ENCODE data around the gene CNTNAP2. TPM values are rescaled to one million over a fixed set of nuclear protein-coding genes. Genes with fewer than 3 reads are reported as not detected.

The CNTNAP2 gene
- total and polyA plus RNA-seq, 2 of the 13 experiments (the other 11 are each of a cell fraction or from before 2014, with no cell fraction given) = 0.40 to 0.42 TPM

- H3K9ac ChIP-seq (ENCODE audit: insufficient read depth, low read depth, low read length) = no peak overlapping the region
- no peak for DNase-seq (ENCODE audit: low spot score)
- intact Hi-C loops (cut with micrococcal nuclease; ENCODE audit: unreplicated experiment) = no loop called here
- POLR2A ChIA-PET = no interaction called here
- TF ChIP-seq ZNF143 (CRISPR knock-in tag; IDR thresholded peaks at IDR 0.05) (peak; percentile 57), ISL2 (CRISPR knock-in tag; IDR thresholded peaks at IDR 0.05) (no peak), THAP11 (CRISPR knock-in tag; IDR thresholded peaks at IDR 0.05) (peak; percentile 76)
- no peaks in the 10 kb centered on the region for H3K79me2 ChIP-seq (ENCODE audit: insufficient read depth, low read length)
- peaks cover 32% of the 10 kb centered on the region for H3K9me3 ChIP-seq (ENCODE audit: low read length)
- ATAC-seq = peak; percentile 42; the same call in 1 of the 3 replicates
- no TSS peak for BruUV-seq (replicated peaks)
- in situ Hi-C loops (cut with HindIII; ENCODE audit: extremely low pct_ligation_motif_present, low pct_unique_long_range_greater_than_20kb) = no loop called here
- no peaks in the 10 kb centered on the region for H3K36me3 ChIP-seq (replicated peaks in 1 of 2; ENCODE audit: control insufficient read depth in 1 of 2, insufficient read depth in 2 of 2, low read length in 2 of 2)
- CTCF ChIA-PET (ENCODE audit: low intra/inter-chr PET ratio, low total read pairs) = no interaction called here
- no peak for FAIRE-seq
- H3K4me1 ChIP-seq (ENCODE audit: insufficient read depth, low read length) = no peaks in the 10 kb centered on the region
- WGBS (ENCODE audit: low lambda C conversion rate) = 45% methylated on average over 5 of the region's 6 CpGs
- H3K27ac ChIP-seq (ENCODE audit: extremely low read length, insufficient read depth, low read length) = no peak overlapping the region
- H3K4me2 ChIP-seq (ENCODE audit: low read depth, low read length) = no peak overlapping the region
- no peak overlapping the region for H2AFZ ChIP-seq (ENCODE audit: low read length)
- H4K20me1 ChIP-seq (ENCODE audit: insufficient read depth, low read length) = no peaks in the 10 kb centered on the region
- H3K4me3 ChIP-seq (replicated peaks in 1 of 3; ENCODE audit: insufficient read depth in 1 of 3, low read depth in 2 of 3, low read length in 3 of 3) = no peak overlapping the region
- H3K27me3 ChIP-seq (ENCODE audit: control insufficient read depth in 1 of 2, insufficient read depth in 2 of 2, low read length in 2 of 2) = no peaks in the 10 kb centered on the region
Measured at GRCh38 chr7:147833557-147833956, 1717.0 kb downstream of the CNTNAP2 start.

- H4K20me1 ChIP-seq (ENCODE audit: insufficient read depth, low read length) = no peaks in the 10 kb centered on the region
- TF ChIP-seq, protein P1, sequence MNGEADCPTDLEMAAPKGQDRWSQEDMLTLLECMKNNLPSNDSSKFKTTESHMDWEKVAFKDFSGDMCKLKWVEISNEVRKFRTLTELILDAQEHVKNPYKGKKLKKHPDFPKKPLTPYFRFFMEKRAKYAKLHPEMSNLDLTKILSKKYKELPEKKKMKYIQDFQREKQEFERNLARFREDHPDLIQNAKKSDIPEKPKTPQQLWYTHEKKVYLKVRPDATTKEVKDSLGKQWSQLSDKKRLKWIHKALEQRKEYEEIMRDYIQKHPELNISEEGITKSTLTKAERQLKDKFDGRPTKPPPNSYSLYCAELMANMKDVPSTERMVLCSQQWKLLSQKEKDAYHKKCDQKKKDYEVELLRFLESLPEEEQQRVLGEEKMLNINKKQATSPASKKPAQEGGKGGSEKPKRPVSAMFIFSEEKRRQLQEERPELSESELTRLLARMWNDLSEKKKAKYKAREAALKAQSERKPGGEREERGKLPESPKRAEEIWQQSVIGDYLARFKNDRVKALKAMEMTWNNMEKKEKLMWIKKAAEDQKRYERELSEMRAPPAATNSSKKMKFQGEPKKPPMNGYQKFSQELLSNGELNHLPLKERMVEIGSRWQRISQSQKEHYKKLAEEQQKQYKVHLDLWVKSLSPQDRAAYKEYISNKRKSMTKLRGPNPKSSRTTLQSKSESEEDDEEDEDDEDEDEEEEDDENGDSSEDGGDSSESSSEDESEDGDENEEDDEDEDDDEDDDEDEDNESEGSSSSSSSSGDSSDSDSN (CRISPR knock-in tag; IDR thresholded peaks at IDR 0.05) = no peak
- TF ChIP-seq KAT7 (CRISPR knock-in tag; IDR thresholded peaks at IDR 0.05; ENCODE audit: borderline replicate concordance) (no peak), FOXO1 (CRISPR knock-in tag; IDR thresholded peaks at IDR 0.05) (no peak), YY1 (IDR thresholded peaks at IDR 0.05; ENCODE audit: insufficient read depth, insufficient replicate concordance, low read depth, low read length) (no peak), NFE2 (CRISPR knock-in tag; IDR thresholded peaks at IDR 0.05) (no peak), PRMT3 (CRISPR knock-in tag; IDR thresholded peaks at IDR 0.05; ENCODE audit: borderline replicate concordance, low read depth) (no peak), DNMT1 (CRISPR knock-in tag; IDR thresholded peaks at IDR 0.05) (no peak), NKX3-1 (CRISPR knock-in tag; IDR thresholded peaks at IDR 0.05) (no peak), SOX5 (CRISPR knock-in tag; IDR thresholded peaks at IDR 0.05; ENCODE audit: borderline replicate concordance) (no peak), RFXANK (CRISPR knock-in tag; IDR thresholded peaks at IDR 0.05) (no peak)
- TF ChIP-seq, protein P2, sequence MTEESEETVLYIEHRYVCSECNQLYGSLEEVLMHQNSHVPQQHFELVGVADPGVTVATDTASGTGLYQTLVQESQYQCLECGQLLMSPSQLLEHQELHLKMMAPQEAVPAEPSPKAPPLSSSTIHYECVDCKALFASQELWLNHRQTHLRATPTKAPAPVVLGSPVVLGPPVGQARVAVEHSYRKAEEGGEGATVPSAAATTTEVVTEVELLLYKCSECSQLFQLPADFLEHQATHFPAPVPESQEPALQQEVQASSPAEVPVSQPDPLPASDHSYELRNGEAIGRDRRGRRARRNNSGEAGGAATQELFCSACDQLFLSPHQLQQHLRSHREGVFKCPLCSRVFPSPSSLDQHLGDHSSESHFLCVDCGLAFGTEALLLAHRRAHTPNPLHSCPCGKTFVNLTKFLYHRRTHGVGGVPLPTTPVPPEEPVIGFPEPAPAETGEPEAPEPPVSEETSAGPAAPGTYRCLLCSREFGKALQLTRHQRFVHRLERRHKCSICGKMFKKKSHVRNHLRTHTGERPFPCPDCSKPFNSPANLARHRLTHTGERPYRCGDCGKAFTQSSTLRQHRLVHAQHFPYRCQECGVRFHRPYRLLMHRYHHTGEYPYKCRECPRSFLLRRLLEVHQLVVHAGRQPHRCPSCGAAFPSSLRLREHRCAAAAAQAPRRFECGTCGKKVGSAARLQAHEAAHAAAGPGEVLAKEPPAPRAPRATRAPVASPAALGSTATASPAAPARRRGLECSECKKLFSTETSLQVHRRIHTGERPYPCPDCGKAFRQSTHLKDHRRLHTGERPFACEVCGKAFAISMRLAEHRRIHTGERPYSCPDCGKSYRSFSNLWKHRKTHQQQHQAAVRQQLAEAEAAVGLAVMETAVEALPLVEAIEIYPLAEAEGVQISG (CRISPR knock-in tag; IDR thresholded peaks at IDR 0.05) = no peak
- TF ChIP-seq, protein P3, sequence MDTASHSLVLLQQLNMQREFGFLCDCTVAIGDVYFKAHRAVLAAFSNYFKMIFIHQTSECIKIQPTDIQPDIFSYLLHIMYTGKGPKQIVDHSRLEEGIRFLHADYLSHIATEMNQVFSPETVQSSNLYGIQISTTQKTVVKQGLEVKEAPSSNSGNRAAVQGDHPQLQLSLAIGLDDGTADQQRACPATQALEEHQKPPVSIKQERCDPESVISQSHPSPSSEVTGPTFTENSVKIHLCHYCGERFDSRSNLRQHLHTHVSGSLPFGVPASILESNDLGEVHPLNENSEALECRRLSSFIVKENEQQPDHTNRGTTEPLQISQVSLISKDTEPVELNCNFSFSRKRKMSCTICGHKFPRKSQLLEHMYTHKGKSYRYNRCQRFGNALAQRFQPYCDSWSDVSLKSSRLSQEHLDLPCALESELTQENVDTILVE (CRISPR knock-in tag; IDR thresholded peaks at IDR 0.05) = no peak
Measured at GRCh38 chr7:147833970-147834369, 1717.4 kb downstream of the CNTNAP2 start.

More at GRCh38 chr7:147833970-147834369, 1717.4 kb downstream of the CNTNAP2 start:
- no peak overlapping the region for H3K4me3 ChIP-seq (replicated peaks in 1 of 3; ENCODE audit: insufficient read depth in 1 of 3, low read depth in 2 of 3, low read length in 3 of 3)
- BruUV-seq (replicated peaks) = no TSS peak
- H3K36me3 ChIP-seq (replicated peaks in 1 of 2; ENCODE audit: control insufficient read depth in 1 of 2, insufficient read depth in 2 of 2, low read length in 2 of 2) = no peaks in the 10 kb centered on the region
- peaks cover 30% of the 10 kb centered on the region for H3K9me3 ChIP-seq (ENCODE audit: low read length)
- FAIRE-seq = no peak
- H3K79me2 ChIP-seq (ENCODE audit: insufficient read depth, low read length) = no peaks in the 10 kb centered on the region
- no peaks in the 10 kb centered on the region for H3K4me1 ChIP-seq (ENCODE audit: insufficient read depth, low read length)
- DNase-seq (ENCODE audit: low spot score) = no peak
- H3K27me3 ChIP-seq (ENCODE audit: control insufficient read depth in 1 of 2, insufficient read depth in 2 of 2, low read length in 2 of 2) = no peaks in the 10 kb centered on the region
- no peak overlapping the region for H3K27ac ChIP-seq (ENCODE audit: extremely low read length, insufficient read depth, low read length)
- WGBS (ENCODE audit: low lambda C conversion rate) = 0% methylated on average over 1 of the region's 1 CpG
- POLR2A ChIA-PET = no interaction called here
- intact Hi-C loops (cut with micrococcal nuclease; ENCODE audit: unreplicated experiment) = no loop called here
- no peak for ATAC-seq
- CTCF ChIA-PET (ENCODE audit: low intra/inter-chr PET ratio, low total read pairs) = no interaction called here
- in situ Hi-C loops (cut with HindIII; ENCODE audit: extremely low pct_ligation_motif_present, low pct_unique_long_range_greater_than_20kb) = no loop called here
- no peak overlapping the region for H3K4me2 ChIP-seq (ENCODE audit: low read depth, low read length)
- no peak overlapping the region for H2AFZ ChIP-seq (ENCODE audit: low read length)
- no peak overlapping the region for H3K9ac ChIP-seq (ENCODE audit: insufficient read depth, low read depth, low read length)
